Stimulated activated CD8-positive, alpha-beta memory T cell treated with anti-CD3 and anti-CD28 coated beads, Interleukin-4, amount 100 ng/mL, for 48 hours (primary cell): Measurements from ENCODE around the gene PRKACA.
"Not testable (repeated sequence)": the region's sequence is repeated elsewhere in the genome, so short reads cannot be mapped to it uniquely, and the experiment has no call there.

Experiments
- DNase-seq: peaks from one replicate; pipeline ENCODE4 v3.0.0-alpha.2; 2020

The PRKACA gene

DNA sequence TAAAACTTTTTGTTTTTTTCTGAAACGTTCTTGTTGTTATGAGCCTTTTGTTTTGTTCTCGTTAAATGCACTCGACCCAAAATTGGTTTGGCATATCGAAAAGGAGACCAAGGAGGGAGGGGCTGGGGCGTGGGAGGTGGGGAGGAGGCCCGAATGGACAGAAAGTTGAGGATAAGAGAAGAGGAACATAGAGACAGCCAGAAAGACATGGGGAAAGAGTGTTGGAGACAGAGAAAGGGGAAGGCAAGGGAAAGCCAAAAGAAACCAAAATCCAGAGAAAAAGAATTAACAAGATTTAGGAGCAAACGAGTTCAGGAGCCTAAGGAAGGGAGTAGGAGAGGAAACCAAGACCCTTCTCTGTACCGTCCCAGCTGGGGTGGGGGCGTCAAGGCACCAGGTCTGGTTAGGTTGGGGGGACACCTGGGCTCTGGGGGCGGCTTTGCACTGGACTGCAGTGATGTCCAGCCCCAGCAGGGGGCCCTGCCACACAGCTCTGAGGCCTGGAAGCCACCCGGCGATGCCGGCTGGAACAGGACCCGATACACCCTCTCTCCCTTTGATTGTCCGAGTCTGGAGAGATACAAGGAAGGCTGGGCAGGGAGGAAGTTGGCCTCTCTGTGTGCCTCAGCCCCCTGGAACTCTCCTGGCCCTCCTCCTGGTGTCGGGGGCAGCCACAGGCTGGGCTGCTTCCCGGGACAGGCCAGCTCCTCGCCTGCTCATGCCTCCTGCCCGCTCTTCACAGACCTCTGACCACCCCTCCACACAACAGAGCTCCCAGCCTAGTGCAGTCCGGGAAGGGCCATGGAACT lies 30.4 kb upstream of the PRKACA start:
- DNase-seq = peak; percentile 72

GRCh38 chr19:14146789-14147216 lies 29.2 kb upstream of the PRKACA start:
- no peak for DNase-seq

DNA sequence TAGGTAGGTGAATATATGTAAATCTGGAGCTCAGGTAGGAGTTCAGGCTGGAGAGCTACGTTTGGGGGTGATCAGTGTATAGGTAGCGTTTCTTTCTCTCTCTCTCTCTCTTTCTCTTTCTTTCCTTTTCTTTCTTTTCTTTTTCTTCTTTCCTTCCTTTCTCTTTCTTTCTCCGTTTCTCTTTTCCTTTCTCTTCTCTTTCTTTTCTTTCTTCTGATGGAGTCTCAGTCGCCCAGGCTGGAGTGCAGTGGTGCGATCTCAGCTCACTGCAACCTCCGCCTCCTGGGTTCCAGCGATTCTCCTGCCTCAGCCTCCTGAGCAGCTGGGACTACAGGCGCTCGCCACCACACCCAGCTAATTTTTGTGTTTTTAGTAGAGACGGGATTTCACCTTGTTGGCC lies 28.6 kb upstream of the PRKACA start:
- DNase-seq = not testable (repeated sequence)

GRCh38 chr19:14145381-14145780 lies 27.8 kb upstream of the PRKACA start:
- no peak for DNase-seq

- DNase-seq = no peak
Observed at GRCh38 chr19:14142262-14143190, 25.0 kb upstream of the PRKACA start.

DNA sequence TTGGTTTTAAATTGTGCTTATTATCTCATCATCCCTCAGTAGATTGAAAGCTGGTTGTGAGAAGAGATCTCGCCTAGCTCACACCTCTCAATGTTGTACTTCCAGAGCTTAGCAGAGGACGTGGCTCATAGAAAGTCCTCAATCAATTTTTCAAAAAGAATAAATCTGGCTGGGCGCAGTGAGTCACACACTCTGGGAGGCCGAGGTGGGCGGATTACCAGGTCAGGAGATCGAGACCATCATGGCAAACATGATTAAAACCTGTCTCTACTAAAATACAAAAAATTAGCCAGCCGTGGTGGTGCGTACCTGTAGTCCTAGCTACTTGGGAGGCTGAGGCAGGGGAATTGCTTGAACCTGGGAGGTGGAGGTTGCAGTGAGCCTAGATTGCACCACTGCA lies 23.5 kb upstream of the PRKACA start:
- DNase-seq = no peak

GRCh38 chr19:14139944-14140343 lies 22.4 kb upstream of the PRKACA start:
- DNase-seq = no peak

GRCh38 chr19:14138576-14139265 lies 21.2 kb upstream of the PRKACA start:
- no peak for DNase-seq

- peak; percentile 97 for DNase-seq
Observed at GRCh38 chr19:14136509-14137281, 19.1 kb upstream of the PRKACA start, which contains the start of gene ASF1B. Gene ASF1B, minus strand, starts transcription at chr19:14136589. Its CDS starts 133 bp downstream, at chr19:14136456.

DNA sequence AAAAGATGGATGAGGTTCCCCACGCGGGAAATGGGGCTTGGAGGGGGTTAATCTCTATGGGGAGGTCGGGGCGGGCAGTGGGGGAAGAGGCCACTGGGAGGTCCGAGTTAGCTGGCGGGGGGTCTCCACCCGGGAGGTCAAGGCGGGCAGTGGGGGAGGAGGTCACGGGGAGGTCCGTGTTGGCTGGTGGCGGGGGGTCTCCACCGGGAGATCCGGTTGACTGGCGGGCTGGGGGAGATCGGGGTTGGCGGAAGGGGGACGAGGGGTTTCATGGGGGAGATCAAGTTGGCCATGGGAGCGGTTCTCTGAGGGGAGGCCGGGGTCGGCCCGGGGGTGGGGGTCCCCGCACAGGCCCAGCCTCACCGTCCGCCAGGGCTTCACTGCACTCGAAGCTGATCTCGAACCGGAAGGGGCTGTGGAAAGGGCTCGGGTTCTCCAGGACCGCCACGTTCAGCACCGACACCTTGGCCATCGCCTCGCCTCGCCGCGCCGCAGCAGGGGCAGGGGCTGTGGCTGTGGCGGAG lies 18.5 kb upstream of the PRKACA start:
- no peak for DNase-seq

DNA sequence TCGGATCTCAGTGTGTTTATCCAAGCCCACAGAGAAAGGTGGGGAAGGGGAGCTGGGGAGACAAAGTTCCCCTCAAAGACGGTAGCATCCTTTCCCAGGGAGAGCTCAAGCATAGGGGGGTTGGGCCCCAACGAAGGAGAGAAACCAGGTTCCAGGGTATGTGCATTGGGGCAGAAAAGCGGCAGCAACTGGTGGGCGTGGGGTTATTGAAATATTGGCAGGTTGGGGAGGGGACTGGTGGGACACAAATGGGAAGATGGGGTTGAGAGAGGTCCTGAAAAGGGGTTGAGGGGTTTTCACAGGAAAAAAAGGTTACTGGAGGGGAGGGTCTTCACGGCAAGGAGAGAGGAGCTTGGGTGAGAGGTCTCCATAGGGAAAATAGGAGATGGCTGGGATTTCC lies 17.8 kb upstream of the PRKACA start:
- no peak for DNase-seq

GRCh38 chr19:14127929-14128509 lies 10.5 kb upstream of the PRKACA start:
- DNase-seq = no peak

- no peak for DNase-seq
Observed at GRCh38 chr19:14127176-14127575, 9.6 kb upstream of the PRKACA start.

- no peak for DNase-seq
Observed at GRCh38 chr19:14122924-14123323, 5.4 kb upstream of the PRKACA start.

GRCh38 chr19:14120497-14120780 lies 2.9 kb upstream of the PRKACA start:
- DNase-seq = no peak

- DNase-seq = no peak
Observed at GRCh38 chr19:14119644-14120496, 2.3 kb upstream of the PRKACA start.

DNA sequence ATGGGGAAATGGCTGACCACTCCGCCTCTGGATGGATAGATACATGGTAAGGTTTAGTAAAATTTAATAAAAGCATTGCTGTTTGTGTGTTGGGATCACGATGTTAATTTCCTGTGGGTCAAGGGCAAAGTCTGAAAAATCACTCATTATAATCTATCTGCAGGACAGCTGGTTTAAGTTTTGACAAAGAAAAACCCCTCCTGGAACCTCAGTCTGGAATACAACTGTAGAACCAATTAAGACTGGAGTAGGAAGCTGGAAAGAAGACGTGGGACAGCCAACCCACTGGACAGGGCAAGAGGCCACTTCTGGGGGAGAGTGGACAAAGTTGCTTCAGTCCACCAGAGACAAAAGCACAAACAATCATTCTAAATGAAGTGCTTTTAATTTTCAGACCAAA lies 1.6 kb upstream of the PRKACA start:
- no peak for DNase-seq

- DNase-seq = peak; percentile 52
Observed at GRCh38 chr19:14118165-14119051, 846 bp upstream of the PRKACA start.

GRCh38 chr19:14116918-14117578 lies 514 bp downstream of the PRKACA start:
- DNase-seq = peak; percentile 36
